ENCODE measurements around the gene CCSER1.
"Not testable (repeated sequence)": the region's sequence is repeated elsewhere in the genome, so short reads cannot be mapped to it uniquely, and the experiment has no call there.

Gene CCSER1

GRCh38 chr4:91601401-91601800 lies 1474.2 kb downstream of the CCSER1 start:
- DNase-seq: no peak

GRCh38 chr4:91611782-91612181 lies 1484.6 kb downstream of the CCSER1 start:
- DNase-seq: no peak

GRCh38 chr4:91620952-91621351 lies 1493.8 kb downstream of the CCSER1 start:
- DNase-seq: no peak

GRCh38 chr4:91621446-91621845 lies 1494.3 kb downstream of the CCSER1 start:
- no peak for DNase-seq

- DNase-seq: no peak
These were observed 1495.9 kb downstream of the CCSER1 start for GRCh38 chr4:91622925-91623602.

GRCh38 chr4:91623603-91623967 lies 1496.4 kb downstream of the CCSER1 start:
- not testable (repeated sequence) for DNase-seq

- DNase-seq: no peak
These were observed 1502.9 kb downstream of the CCSER1 start for GRCh38 chr4:91630054-91630453.

GRCh38 chr4:91630764-91631163 lies 1503.6 kb downstream of the CCSER1 start:
- DNase-seq: no peak

GRCh38 chr4:91631335-91631734 lies 1504.1 kb downstream of the CCSER1 start:
- DNase-seq: no peak

GRCh38 chr4:91636083-91636482 lies 1508.9 kb downstream of the CCSER1 start:
- no peak for DNase-seq

All from right kidney (tissue), 1 donor.